Measurements from ENCODE around the gene C2orf80.
"Not testable (repeated sequence)": the region's sequence is repeated elsewhere in the genome, so short reads cannot be mapped to it uniquely, and the experiment has no call there.

The C2orf80 gene

DNA sequence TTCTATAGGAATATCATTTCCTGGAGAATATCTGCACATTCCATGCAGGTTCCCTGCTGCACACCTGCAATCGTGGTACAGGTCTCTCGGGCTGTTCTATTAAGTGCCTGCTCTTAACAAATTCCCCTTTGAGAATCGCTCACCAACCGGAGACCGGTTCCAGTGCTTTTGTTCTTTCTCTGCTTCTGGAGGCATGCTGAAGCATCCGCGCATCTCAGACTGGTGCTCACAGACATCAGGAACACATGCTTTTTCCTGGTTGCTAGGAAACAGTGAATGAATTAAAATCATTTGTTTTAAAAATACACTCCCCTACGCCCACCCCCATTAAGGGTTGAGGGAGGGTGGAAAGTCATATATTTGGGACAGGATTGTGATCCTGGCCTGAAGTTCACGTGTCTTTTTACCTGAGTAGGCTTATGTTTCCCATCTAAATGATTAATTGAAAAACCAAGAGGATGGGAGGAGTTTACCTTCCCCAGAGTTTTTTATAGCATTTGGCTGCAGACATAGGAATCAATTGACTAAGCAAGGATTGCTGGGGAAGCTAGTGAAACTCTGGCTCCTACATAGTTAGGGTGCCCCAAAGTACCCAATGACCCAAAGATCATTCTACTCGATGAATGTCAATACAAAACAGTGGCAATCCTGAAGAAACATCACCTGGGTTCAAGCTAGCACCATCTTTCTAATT is at the start of gene C2orf80:
Gene C2orf80, minus strand, starts transcription at position 221 of the 694 bp plus-strand sequence. CDS start 3,044 bp downstream, outside the sequence.
- DNase-seq, result no peak

GRCh38 chr2:208235860-208236259 is 46.0 kb upstream of the C2orf80 start:
- DNase-seq, result no peak

GRCh38 chr2:208234786-208235185 is 45.0 kb upstream of the C2orf80 start:
- no peak for DNase-seq

GRCh38 chr2:208228476-208228875 is 38.6 kb upstream of the C2orf80 start:
- no peak for DNase-seq

- DNase-seq, result no peak
These were observed 37.9 kb upstream of the C2orf80 start for GRCh38 chr2:208227581-208228232.

DNA sequence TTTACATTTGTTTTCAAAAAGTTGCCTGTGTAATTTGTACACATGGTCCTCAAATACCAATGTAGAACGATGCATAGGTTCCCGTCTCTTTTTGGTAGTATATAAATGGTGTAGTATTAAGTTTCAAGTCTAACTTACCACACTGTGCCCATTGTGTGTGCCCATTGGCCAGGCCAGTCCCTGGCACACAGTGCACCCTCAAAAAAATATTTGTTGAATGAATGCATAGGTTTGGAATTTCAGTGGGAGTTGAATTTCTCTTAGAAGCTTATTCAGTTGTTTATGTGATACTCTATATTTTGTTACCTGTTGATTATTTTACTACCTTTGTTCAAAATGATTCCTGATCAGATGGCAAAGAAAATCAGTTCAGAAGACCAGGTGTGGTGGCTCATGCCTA is 35.0 kb upstream of the C2orf80 start:
- DNase-seq, result no peak

DNA sequence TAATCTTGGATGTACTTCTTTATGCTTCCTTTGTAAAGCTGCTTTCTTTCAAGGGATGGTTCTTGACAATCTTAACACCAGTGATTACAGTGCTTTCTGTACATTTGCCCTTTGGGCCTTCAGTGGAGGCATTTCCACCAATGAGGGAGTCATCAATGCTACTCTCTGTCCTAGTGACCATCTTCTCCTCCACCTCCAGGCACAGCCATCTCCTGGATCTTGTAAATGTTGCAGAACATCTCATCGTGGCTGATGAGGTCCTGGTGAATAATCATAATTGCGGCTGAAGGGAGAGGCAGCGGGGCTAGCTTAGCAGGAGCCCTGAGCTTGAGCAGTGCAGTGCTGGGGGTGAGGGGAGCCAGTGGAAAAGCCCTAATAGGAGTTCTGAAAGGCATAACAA is 32.5 kb upstream of the C2orf80 start:
- DNase-seq, result no peak

DNA sequence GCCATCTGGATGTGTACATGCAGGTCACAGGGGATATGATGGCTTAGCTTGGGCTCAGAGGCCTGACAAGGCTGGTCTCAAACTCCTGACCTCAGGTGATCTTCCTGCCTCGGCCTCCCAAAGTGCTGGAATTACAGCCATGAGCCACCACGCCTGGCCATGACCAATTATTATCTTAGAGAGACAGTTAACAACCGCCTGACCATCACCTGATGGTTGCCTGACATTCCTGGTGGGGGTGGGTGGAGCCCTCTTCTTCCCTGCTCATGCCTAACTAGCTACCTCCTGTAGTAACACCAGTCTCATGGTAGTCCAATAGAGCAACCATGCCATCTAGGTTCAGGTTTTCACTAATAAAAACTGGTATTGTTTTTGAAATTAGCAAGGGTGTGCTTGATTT is 32.0 kb upstream of the C2orf80 start:
- not testable (repeated sequence) for DNase-seq

DNA sequence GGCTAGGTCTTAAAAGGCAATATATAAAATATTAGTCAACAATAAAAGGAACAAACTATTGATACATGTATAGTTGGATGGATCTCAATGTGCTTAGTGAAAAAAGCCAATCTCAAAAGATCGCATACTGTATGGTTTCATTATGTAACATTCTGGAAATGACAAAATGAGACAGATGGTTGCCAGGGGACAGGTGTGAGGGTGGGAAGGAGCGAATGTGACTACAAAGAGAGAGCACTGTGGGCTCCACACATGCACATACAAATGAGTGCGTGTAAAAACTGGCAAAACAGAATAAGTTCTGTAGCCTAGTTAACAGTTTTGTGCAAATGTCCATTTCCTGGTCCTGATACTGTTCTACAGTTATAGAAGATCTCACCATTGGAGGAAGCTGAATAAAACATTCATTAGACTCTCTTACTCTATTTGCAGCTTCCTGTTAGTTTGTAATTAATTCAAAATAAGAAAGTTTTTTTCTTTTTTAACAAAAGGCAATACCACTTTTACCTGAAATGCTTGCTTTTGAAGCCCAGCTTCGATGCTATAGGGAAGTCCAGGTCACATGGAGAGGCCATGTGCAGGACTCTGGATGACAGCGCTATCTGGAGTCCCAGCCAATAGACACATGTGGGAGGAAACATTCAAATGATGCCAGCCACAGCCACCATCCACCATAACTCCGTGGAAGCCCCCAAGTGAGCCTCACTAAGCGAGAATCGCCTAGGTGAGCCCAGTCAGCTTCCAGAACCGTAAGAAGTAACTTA is 21.0 kb upstream of the C2orf80 start:
- DNase-seq, result no peak

GRCh38 chr2:208208335-208209085 is 18.7 kb upstream of the C2orf80 start:
- no peak for DNase-seq

GRCh38 chr2:208207769-208208168 is 17.9 kb upstream of the C2orf80 start:
- DNase-seq, result no peak

DNA sequence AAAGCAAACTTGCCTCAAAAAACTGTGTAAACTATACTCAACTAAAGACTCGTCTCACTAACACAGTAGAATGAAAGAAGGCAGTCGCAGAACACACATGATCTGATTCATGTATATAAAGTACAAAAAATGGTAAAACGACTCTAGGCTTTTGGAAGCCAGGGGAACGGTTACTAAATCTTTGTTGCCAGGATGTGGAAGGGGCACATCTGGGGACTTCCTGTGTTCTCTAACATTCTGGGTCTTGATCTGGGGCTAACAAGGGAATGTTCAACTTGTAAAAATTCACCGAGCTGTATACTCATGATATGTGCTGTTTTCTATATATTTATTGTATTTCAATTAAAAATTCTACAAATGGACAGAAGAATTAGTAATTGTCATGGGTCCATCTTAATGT is 14.3 kb upstream of the C2orf80 start:
- DNase-seq, result no peak

DNA sequence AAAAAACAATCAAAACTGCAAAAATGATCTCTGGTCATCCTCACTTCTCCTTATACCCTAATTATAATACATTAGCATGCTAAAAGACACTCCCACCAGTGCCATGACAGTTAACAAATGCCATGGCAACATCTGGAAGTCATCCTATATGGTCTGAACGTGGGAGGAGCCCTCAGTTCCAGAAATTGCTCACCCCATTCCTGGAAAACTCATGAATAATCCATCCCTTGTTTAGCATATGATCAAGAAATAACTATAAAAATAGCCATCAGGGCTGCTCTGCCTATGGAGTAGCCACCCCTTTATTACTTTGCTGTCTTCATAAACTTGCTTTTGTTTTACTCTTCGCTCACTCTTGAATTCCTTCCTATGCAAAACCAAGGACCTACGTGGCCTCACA is 5.7 kb upstream of the C2orf80 start:
- DNase-seq, result no peak

GRCh38 chr2:208192611-208193236 is 2.9 kb upstream of the C2orf80 start:
- DNase-seq, result no peak

- DNase-seq, result no peak
These were observed 591 bp downstream of the C2orf80 start for GRCh38 chr2:208189069-208189809.

DNA sequence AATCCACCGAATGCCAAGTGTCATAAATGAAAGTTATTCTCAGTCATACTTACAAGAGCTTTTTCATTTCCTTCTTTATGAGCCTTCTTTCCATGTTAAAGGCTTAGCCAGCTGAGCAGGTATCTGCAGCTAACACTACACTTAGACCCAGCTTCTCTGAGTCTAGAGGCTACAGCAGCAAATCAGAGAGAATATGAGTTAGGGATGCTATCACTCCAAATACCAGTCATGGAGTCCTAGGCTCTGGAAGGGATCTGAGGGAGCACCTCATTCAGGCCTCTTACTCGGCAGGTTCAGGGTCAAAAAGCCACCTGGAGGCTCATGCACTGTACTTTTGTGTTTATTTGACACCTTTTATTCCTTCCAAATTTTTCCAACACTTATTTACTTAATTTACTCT is 2.9 kb downstream of the C2orf80 start:
- DNase-seq, result no peak

DNA sequence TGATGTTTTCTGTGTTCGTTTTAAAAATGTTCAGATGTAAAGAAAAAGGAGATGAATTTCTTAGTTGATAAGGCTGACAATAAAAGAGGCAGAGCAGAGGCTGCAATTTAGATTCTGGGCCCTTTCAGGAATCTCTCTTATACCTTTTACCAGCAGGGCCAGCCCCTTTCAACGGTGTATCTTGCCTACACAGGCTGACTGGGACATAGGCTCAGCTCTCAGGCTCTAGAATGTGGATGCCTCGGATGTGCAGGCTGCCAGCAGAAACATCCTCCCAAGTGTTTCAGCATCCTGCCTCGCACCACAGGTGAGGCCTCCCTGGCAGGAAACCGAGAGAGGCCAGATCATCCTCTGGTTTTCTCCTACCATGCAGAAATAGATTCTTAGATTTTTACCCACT is 3.4 kb downstream of the C2orf80 start:
- DNase-seq, result no peak

GRCh38 chr2:208183972-208184705 is 5.7 kb downstream of the C2orf80 start:
- no peak for DNase-seq

- DNase-seq, result no peak
These were observed 6.3 kb downstream of the C2orf80 start for GRCh38 chr2:208183526-208183925.

DNA sequence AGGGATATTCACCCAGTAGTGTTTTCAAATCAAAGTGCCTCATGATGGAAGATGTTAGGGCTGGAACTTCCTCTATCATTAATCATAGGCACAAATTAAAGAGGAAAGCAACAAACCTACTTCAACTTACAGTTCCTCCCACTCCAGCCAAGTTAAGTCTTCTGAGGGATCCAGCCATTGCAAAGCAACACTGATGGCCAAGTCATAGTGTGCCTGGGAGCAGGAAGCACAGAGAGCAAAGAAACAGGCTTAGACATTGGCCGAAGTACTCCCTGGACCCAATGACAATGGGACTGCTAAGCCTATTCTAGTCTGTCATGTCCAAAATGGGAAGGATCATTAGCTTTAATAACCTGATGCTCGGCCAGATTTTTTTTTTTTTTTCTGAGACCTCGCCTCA is 7.0 kb downstream of the C2orf80 start:
- no peak for DNase-seq

- no peak for DNase-seq
These were observed 10.7 kb downstream of the C2orf80 start for GRCh38 chr2:208179028-208179609.

Data from CD4-positive, alpha-beta T cell treated with Interleukin-15 for 1 hour (primary cell).